Kidney epithelial cell (primary cell): ENCODE data around the gene ELMO3. TPM values are rescaled to one million over a fixed set of nuclear protein-coding genes. Genes with fewer than 3 reads are reported as not detected.

Source experiments
- DNase-seq: peaks from one replicate; pipeline ENCODE4 v3.0.0-alpha.2; 2010; ENCODE audit warnings: low read depth
- H3K27me3 ChIP-seq: 2 replicates; pipeline ENCODE4 v1.6.0; 2011; ENCODE audit warnings: low read length; ENCODE audit not compliant: control insufficient read depth, insufficient read depth
- H3K36me3 ChIP-seq: 2 replicates; pipeline ENCODE4 v1.5.1; 2011; ENCODE audit warnings: low read length; ENCODE audit not compliant: control insufficient read depth, insufficient read depth
- H3K4me3 ChIP-seq: 2 replicates; pipeline ENCODE4 v1.5.1; 2011; ENCODE audit warnings: low read depth, mild to moderate bottlenecking, control low read depth, low read length
- total RNA-seq: library from RNA; depleted of rRNA; stranded (reverse); fragments of >200 nt; gene quantifications from 2 replicates; pipeline ENCODE4 v1.2.3, GENCODE V29; 2015
- TF ChIP-seq, protein P1 (sequence below): IDR thresholded peaks from 2 replicates; pipeline ENCODE4 v1.5.1; 2011; ENCODE audit warnings: mild to moderate bottlenecking, moderate library complexity, low read length, control low read depth, inconsistent platforms; ENCODE audit not compliant: insufficient read depth, poor library complexity, severe bottlenecking

The ELMO3 gene
- total RNA-seq, 1 donor from 2014 or later = 5.9 TPM

DNA sequence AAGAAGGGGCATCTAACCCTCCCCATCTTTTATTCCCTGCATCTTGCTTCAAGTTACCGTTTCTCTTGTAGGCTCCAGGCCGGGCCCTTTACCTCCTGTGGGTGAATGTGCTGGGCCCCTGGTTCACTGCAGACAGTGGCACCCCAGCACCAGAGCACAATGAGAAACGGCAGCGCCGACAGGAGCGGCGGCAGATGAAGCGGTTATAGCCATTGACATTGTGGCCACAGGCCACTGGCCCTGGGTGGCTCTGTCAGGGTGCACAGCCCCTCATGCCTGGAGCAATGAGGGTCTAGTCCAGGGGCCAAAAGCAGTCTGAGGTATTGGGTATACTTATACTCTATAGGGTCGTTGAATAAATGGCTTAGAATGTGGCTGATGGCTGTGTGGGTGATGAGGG is 30.0 kb downstream of the ELMO3 start:
- Histone ChIP-seq H3K36me3 (peaks cover 4% of the 10 kb centered on the region), H3K27me3 (no peaks in the 10 kb centered on the region), H3K4me3 (no peak overlapping the region)
- TF ChIP-seq, protein P1, sequence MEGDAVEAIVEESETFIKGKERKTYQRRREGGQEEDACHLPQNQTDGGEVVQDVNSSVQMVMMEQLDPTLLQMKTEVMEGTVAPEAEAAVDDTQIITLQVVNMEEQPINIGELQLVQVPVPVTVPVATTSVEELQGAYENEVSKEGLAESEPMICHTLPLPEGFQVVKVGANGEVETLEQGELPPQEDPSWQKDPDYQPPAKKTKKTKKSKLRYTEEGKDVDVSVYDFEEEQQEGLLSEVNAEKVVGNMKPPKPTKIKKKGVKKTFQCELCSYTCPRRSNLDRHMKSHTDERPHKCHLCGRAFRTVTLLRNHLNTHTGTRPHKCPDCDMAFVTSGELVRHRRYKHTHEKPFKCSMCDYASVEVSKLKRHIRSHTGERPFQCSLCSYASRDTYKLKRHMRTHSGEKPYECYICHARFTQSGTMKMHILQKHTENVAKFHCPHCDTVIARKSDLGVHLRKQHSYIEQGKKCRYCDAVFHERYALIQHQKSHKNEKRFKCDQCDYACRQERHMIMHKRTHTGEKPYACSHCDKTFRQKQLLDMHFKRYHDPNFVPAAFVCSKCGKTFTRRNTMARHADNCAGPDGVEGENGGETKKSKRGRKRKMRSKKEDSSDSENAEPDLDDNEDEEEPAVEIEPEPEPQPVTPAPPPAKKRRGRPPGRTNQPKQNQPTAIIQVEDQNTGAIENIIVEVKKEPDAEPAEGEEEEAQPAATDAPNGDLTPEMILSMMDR = no peak
- no peak for DNase-seq

DNA sequence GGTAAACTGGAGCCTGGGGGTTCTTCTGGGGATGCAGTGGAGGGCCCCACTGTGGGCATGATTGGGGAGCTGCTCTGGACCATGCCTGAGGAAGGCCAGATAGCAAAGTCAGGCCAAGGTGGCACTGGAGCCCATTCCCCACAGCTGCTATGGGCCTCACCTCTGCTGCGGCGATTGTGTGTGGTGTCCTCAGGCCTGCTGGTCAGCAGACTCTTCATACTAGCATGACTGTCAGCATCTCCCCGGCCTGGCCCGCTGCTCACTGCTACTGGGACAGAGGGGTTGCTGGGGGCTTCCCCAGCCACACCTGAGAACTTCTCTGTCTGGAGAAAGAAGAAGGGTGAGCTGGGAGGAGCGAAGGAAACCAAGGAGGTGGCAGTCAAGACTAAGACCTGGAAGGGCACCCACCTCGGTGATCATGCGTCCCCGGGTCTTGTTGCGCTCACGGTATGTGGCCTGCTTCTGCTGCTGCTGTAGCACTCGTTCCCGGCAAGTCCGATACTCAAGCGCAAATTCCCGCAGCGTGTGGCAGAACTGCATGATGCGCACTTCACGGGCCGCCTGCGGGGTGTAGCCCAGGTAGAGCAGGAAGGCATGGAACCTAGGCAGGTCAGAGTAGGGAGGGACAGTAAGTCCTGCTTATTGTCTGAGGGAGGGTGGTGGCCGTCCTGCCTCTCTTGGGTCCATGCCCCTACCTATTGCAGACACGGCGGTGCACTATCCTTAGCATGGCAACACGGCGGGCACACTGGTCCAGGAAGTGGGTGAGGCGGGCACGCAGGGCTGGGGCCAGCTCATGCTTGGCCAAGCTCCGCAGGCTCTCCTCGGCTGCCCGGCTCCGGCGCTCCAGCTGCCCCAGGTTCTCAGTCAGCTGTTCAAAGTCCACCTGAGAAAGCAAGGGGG is 31.2 kb downstream of the ELMO3 start:
- Histone ChIP-seq H3K36me3 (peaks cover 4% of the 10 kb centered on the region), H3K27me3 (no peaks in the 10 kb centered on the region), H3K4me3 (no peak overlapping the region)
- TF ChIP-seq, protein P1 = no peak
- DNase-seq = no peak

DNA sequence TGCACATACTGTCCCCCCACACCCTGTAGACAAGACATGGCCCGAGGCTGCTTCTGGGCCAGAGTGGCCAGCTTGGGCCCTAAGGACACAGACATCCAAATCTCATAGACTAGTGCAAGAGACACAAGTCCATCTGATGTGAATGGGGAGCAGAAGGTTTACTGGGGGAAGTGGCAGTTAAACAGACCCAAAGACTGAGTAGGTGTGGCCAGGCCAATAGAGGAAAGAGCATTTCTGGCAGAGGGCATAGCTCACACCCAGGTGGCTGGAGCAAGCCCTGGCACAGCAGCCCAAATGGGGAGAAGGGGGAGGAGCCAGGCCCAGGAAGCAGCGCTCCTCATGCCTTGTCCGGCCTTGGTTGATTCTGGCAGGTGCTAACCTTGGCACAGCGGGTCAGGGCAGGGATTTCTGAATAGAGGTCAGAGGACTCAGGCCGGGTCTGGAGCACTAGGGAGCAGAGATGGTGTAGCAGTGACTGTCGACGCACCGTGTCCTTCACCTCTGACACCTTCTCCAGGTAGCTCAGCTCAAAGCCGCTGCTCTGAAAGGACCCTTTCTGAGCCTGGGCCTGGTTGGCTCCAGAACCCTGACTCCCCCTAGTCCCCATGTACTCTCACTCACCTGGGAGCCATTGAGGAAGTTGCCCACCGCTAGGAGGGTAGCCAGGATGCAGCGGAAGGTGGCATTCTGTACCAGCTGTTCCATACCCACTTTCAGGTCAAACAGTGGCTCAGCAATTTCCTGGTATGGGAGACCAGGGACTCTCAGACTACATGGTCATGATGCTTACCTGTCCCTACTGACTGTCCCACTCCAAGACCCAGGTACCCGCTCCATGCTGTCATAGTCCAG is 32.1 kb downstream of the ELMO3 start:
- peaks cover 4% of the 10 kb centered on the region for H3K36me3 ChIP-seq
- H3K4me3 ChIP-seq = no peak overlapping the region
- DNase-seq = no peak
- TF ChIP-seq, protein P1 = no peak
- H3K27me3 ChIP-seq = no peaks in the 10 kb centered on the region

DNA sequence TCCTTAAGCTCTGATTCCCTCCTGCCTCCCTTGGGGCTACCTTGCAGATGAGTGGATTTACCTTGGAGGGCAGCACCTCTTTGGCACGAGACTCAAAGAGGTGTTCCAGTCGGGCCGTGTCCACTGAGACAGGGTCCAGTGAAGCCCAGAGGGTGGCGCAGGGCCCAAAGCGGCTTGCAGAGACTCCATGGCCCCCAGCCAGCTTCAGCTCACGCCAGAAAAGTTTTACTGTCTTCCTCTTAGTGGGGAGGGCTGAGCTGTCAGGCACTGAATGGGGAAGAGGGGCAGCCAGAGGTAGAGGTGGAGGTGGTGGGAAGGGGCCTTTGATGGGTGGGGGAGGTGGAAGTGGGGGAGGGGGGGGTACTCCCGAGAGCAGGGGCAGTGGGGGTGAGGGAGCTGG is 34.7 kb downstream of the ELMO3 start:
- TF ChIP-seq, protein P1 = no peak
- no peak for DNase-seq
- no peak overlapping the region for H3K4me3 ChIP-seq
- peaks cover 7% of the 10 kb centered on the region for H3K36me3 ChIP-seq
- no peaks in the 10 kb centered on the region for H3K27me3 ChIP-seq

DNA sequence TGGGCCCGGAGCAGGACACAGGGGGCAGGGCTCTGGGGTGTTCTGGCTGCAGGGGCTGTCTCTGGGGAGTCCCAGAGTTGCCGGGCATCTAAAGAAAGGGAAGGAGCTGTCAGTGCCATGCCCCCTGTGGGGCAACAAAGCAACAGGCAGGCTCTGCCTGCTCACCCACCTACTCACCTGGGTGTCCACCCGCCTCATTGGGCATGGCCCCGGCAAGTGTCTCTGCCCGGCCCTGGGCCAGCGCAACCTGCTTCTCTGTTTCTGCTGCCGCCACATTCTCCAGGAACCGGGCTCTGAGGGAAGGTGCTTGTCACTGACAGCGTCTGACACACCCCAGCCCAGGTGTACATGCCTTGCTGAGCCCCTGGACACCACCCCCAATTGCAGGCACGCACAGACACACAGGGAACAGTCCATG is 35.3 kb downstream of the ELMO3 start:
- Histone ChIP-seq H3K27me3 (no peaks in the 10 kb centered on the region), H3K36me3 (peaks cover 8% of the 10 kb centered on the region), H3K4me3 (no peak overlapping the region)
- TF ChIP-seq, protein P1 = no peak
- no peak for DNase-seq
